HG02943 (cell line): Measurements from ENCODE around the gene UVRAG.

ENCODE experiments used
- ATAC-seq: cut with Tn5 transposase; IDR thresholded peaks from one replicate; pipeline ENCODE4 v1.9.1; 2021; ENCODE audit warnings: mild to moderate bottlenecking, low read depth, moderate library complexity; ENCODE audit not compliant: unreplicated experiment

The UVRAG gene

DNA sequence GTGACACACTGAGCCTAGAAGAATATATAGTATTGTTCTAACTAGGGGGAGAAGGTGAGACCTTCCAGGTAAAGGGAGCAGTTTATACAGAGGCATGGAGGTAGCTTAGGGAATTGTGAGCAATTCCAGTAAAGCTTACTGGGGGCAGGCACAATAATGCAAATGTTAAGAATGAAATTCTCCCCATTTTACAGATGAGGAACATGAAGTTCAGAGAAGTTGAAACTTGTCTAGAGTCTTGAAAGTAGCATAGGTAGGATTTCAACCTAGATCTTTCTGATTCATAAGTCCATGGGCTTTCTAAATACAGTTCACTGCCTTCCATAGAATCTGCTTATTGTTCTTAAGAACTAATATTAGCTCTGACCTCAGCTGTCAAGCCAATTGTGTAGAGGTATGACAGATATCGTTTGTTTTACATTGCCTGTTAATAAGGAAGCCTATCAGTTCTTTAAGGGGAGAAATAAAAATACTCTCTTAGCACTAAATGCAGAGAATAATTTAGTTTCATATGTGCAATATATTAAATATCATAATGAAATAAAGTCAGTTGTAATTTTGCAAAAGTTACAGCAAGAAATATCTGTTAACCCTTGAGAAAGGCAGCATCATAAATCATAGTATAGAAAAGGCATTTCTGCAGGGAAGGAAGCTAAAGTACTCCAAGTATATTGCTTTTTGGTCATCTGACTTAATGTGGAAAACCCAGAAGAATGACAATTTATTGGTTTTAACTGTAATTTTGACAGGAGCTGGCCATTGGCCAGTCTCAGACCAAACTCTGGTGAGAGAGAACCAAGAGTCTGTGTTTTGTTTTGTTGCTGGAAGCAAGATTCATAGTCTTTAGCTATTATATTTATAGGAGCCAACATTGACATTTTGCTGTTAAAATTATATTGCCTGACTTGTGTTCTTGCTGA lies 181.8 kb downstream of the UVRAG start:
- ATAC-seq, result no peak

- ATAC-seq, result no peak
These were observed 189.4 kb downstream of the UVRAG start for GRCh38 chr11:76004400-76004799.

GRCh38 chr11:76005756-76006155 lies 190.7 kb downstream of the UVRAG start:
- ATAC-seq, result no peak

DNA sequence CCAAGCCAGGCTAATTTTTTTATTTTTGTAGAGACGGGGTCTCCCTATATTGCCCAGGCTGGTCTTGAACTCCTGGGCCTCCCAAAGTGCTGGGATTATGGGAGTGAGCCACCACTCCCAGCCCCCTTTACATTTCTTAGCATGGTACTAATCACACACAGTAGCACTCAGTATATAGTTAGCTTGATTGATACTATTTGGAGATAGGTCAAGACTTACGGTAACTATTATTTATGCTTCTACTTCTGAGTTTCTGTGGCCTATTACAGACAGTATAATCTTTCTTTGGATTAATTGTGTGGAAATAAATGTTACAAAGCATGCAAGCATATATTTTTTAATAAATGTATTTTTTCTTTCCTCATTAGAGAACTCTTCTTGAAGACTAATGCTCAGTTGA lies 192.2 kb downstream of the UVRAG start:
- ATAC-seq, result no peak

- no peak for ATAC-seq
These were observed 193.5 kb downstream of the UVRAG start for GRCh38 chr11:76008474-76008873.

- no peak for ATAC-seq
These were observed 195.0 kb downstream of the UVRAG start for GRCh38 chr11:76010051-76010450.

- ATAC-seq, result no peak
These were observed 198.5 kb downstream of the UVRAG start for GRCh38 chr11:76013526-76013925.

DNA sequence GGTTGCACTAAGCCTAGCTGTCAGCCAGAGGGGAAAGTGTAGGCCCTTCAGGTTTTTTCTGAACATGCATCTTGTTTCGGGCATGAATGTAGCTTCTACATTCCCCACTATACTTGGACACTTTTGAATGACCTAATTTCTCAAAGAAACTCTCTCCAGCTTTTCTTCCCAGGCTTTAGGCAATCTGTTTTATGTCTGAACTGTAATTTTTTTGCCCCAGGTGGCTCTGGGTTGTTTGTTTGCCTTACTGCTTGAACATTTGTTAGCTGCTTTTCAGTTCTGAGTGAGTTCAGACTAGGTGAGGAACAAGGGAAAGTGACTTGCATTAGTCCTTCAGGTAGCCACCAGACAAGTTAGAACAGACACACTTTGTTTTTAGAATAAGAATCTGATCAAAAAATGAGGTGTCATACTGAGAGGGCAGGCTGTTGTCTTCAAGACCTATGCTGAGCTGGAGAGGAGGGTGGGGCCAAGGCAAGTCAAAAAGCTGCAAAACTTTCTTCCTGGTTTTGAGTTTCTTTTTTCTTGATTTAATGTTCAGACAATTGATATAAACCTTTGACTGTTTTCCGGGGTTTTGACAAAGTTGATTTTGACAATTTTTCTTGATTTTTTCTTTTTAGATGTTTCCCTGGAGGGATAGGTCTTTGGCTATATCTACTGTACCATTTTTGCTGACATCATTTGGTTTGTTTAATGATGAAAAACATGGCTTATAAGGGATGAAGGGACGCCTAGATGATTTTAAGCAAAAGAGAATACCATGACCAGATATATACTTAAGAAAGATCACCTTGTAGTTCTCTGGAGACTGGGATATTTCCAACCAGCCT lies 208.4 kb downstream of the UVRAG start:
- no peak for ATAC-seq

- ATAC-seq, result no peak
These were observed 210.1 kb downstream of the UVRAG start for GRCh38 chr11:76025068-76025467.

- no peak for ATAC-seq
These were observed 210.8 kb downstream of the UVRAG start for GRCh38 chr11:76025817-76026216.

DNA sequence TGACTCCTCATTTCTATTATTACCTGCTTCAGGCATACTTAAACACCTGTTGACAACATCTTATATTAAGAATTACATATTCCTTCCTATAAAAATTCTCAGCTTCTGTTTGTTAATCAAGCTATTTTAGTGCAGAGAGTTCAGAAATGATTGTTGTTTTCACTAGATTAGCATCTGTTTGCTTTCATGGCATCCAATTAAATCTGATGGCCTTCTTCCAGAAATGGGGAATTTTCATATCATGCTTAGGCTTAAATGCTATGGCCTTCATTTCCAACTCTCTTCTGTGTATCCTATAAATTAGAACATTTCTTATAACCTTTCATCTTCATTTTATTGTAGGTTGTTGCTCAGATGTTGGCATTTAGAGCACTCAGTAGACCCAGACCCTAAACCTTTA lies 211.3 kb downstream of the UVRAG start:
- no peak for ATAC-seq

DNA sequence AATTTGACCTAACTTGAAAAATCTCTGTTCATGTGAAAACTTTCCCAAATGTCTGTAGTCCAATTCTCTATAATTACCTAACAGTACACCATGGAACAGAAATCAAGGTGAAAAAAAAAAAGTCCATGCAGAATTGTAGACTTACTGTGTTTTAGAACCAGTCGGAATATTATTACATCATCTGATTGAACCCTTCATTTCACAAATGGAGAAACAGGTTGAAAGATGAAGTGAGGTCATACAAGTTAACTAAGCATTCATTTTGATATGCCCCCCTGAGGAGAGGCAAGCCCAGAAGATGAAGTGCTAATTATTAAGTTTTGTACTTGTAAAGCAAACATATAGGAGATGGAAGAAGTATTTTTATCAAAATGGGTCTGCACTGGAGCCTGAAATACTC lies 211.9 kb downstream of the UVRAG start:
- ATAC-seq, result no peak

- no peak for ATAC-seq
These were observed 215.3 kb downstream of the UVRAG start for GRCh38 chr11:76030286-76030685.

- ATAC-seq, result no peak
These were observed 216.1 kb downstream of the UVRAG start for GRCh38 chr11:76030968-76031590.

DNA sequence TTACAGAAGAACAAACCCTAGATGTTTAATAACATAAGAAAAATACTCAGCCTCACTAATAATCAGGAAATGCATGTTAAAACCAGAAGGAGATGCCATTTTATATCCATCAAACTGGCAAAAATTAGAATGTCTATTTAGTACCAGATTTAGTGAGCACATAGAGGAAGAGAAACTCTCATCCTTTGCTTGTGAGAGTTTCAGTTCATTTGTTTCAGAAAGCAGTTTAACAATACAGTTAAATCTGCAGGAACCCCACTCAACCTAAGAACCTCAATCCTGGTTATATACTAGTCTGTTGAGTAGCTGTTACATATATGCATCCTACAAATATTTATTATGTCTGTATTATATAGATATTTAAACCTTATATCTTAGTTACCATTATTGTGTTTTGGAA lies 218.7 kb downstream of the UVRAG start:
- no peak for ATAC-seq

DNA sequence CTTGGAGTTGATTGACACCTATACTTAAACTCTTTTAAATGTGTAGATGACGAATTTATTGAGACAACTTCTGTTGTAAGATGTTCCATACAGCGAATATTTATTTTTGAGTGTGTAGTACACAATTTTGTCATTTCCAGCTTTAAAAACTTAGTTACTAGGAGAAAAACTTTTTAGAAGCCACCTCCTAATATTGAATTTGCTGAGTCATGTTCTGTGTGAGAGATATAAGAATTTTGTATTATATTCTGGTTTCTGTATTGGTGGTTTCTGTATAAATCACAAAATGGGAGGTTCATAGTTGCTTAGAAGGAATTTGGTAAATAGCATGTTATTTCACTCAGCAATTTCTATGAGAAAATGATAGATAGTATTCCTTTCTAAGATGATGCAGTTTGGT lies 220.0 kb downstream of the UVRAG start:
- no peak for ATAC-seq

DNA sequence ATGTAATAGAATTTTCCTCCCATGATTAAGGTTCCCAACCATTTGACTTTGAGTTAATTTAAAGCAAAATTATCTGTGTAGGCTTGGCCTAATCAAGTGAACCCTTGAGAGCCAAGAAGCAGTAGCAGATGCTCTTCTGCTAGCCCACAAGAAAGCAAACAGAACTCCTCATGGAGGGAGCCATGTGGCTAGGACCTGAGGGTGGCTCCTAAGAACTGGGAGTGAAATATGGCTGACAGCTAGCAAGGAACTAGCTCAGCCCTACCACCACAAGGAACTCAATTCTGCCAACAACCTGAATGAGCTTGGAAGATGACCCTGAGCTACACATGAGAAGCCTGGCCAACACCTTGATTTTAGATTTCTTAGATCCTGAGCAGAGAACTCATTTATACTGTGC lies 223.6 kb downstream of the UVRAG start:
- ATAC-seq, result no peak

DNA sequence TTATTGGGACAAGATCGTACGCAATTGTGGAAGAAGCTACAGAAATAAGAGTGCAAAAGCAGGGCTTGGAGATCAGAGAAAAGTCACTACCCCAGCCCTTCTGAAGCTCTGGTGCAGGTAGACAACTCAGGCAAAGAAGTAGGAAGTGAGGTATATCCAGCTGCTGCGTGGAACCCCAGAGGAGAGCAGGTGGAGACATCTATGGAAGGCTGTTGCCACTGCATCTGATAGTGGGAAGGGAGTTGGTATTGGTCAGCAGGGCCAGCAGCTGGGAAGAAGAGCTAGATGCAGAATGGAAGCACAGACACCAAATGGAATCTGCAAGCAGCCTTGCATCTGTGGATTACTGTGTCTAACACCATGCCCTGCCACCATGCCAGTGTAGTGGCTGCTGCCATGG lies 226.2 kb downstream of the UVRAG start:
- no peak for ATAC-seq

GRCh38 chr11:76044750-76045320 lies 229.8 kb downstream of the UVRAG start:
- ATAC-seq, result no peak

- ATAC-seq, result no peak
These were observed 232.2 kb downstream of the UVRAG start for GRCh38 chr11:76047231-76047630.

GRCh38 chr11:76047766-76048165 lies 232.8 kb downstream of the UVRAG start:
- ATAC-seq, result no peak
